Peyer's patch (tissue), 4 donors: ENCODE results near the gene ISL1. TPM values are rescaled to one million over a fixed set of nuclear protein-coding genes. Genes with fewer than 3 reads are reported as not detected.

ENCODE experiments used
- DNase-seq, 3 donors: peaks; one replicate each; pipeline ENCODE4 v3.0.0-alpha.2; 2017 to 2019
- H3K27ac ChIP-seq, 4 donors: fragments of 200-600 bp; sonication (generic); one replicate each; pipeline ENCODE4 v1.5.1; 2016 to 2019
- H3K27me3 ChIP-seq, 2 donors: fragments of 200-600 bp; sonication (generic); one replicate each; pipeline ENCODE4 v1.5.1; 2019
- H3K36me3 ChIP-seq, 3 donors: fragments of 200-600 bp; sonication (generic); one replicate each; pipeline ENCODE4 v1.5.1; 2016 to 2019
- H3K4me1 ChIP-seq, 4 donors: fragments of 200-600 bp; sonication (generic); one replicate each; pipeline ENCODE4 v1.5.1; 2016 to 2019
- H3K4me3 ChIP-seq, 4 donors: fragments of 200-600 bp; sonication (generic); 1 replicate in 3 of 4; 2 replicates in 1 of 4; pipeline ENCODE4 v1.5.1; 2016 to 2019; ENCODE audit warnings: mild to moderate bottlenecking in 1 of 4
- H3K9me3 ChIP-seq, 4 donors: fragments of 200-600 bp; sonication (generic); one replicate each; pipeline ENCODE4 v1.5.1; 2016 to 2019; ENCODE audit warnings: mild to moderate bottlenecking in 1 of 4
- CTCF ChIP-seq, 6 experiments: fragments of 450-650 bp in 4 of 6; fragments of 200-600 bp in 2 of 6; sonication (generic) in 1 of 6; IDR thresholded peaks; one replicate each; pipeline ENCODE4 v1.5.1; 2017 to 2019; ENCODE audit warnings: antibody characterized with exemption in 6 of 6, mild to moderate bottlenecking in 3 of 6, moderate library complexity in 1 of 6
- POLR2A ChIP-seq, 2 donors: fragments of 450-650 bp; IDR thresholded peaks; one replicate each; pipeline ENCODE4 v1.5.1; 2017; ENCODE audit warnings: antibody characterized with exemption in 2 of 2, mild to moderate bottlenecking in 2 of 2, moderate library complexity in 2 of 2
- total RNA-seq, 4 donors: library from RNA; depleted of rRNA; stranded (reverse); fragments of >200 nt; gene quantifications; one replicate each; pipeline ENCODE4 v1.1.0, GENCODE V29; 2016

Gene ISL1
- total RNA-seq, 4 donors from 2014 or later, result 0.53 to 2.3 (median 0.76) TPM; not detected in 1

- TF ChIP-seq POLR2A (IDR thresholded peaks at IDR 0.05) (no peak), CTCF (IDR thresholded peaks at IDR 0.05) (no peak)
- Histone ChIP-seq H3K27ac (no peak overlapping the region), H3K9me3 (no peaks in the 10 kb centered on the region), H3K4me3 (no peak overlapping the region), H3K27me3 (peaks cover 0 to 12% of the 10 kb centered on the region in 2 donors), H3K36me3 (no peaks in the 10 kb centered on the region), H3K4me1 (peaks cover 0 to 5% (median 0%) of the 10 kb centered on the region in 4 donors)
- DNase-seq, result no peak
These were observed 16.4 kb downstream of the ISL1 start for GRCh38 chr5:51399643-51400006.

GRCh38 chr5:51404255-51404654, 21.0 kb downstream of the ISL1 start:
- Histone ChIP-seq H3K27me3 (peaks cover 0 to 6% of the 10 kb centered on the region in 2 donors), H3K4me1 (peaks cover 0 to 4% (median 0%) of the 10 kb centered on the region in 4 donors), H3K36me3 (no peaks in the 10 kb centered on the region), H3K4me3 (no peak overlapping the region), H3K27ac (no peak overlapping the region), H3K9me3 (no peaks in the 10 kb centered on the region)
- TF ChIP-seq POLR2A (IDR thresholded peaks at IDR 0.05), result no peak
- TF ChIP-seq CTCF (IDR thresholded peaks at IDR 0.05), result no peak
- no peak for DNase-seq

- H3K27ac ChIP-seq, result no peak overlapping the region
- H3K27me3 ChIP-seq, result no peaks in the 10 kb centered on the region
- no peak overlapping the region for H3K4me3 ChIP-seq
- no peaks in the 10 kb centered on the region for H3K36me3 ChIP-seq
- H3K4me1 ChIP-seq, result no peaks in the 10 kb centered on the region
- no peak for DNase-seq
- no peaks in the 10 kb centered on the region for H3K9me3 ChIP-seq
- TF ChIP-seq CTCF (IDR thresholded peaks at IDR 0.05) (no peak), POLR2A (IDR thresholded peaks at IDR 0.05) (no peak)
These were observed 28.7 kb downstream of the ISL1 start for GRCh38 chr5:51411921-51412325.

GRCh38 chr5:51414516-51414915, 31.3 kb downstream of the ISL1 start:
- H3K9me3 ChIP-seq, result no peaks in the 10 kb centered on the region

GRCh38 chr5:51416149-51416548, 32.9 kb downstream of the ISL1 start:
- no peak for TF ChIP-seq POLR2A (IDR thresholded peaks at IDR 0.05)
- no peak for TF ChIP-seq CTCF (IDR thresholded peaks at IDR 0.05)
- no peaks in the 10 kb centered on the region for H3K36me3 ChIP-seq
- H3K4me3 ChIP-seq, result no peak overlapping the region
- no peak for DNase-seq
- no peak overlapping the region for H3K27ac ChIP-seq
- H3K9me3 ChIP-seq, result no peaks in the 10 kb centered on the region
- no peaks in the 10 kb centered on the region for H3K27me3 ChIP-seq
- H3K4me1 ChIP-seq, result no peaks in the 10 kb centered on the region

More at GRCh38 chr5:51414516-51414915, 31.3 kb downstream of the ISL1 start:
- TF ChIP-seq CTCF (IDR thresholded peaks at IDR 0.05), result no peak
- no peak for TF ChIP-seq POLR2A (IDR thresholded peaks at IDR 0.05)
- H3K4me1 ChIP-seq, result no peaks in the 10 kb centered on the region
- DNase-seq, result no peak
- no peak overlapping the region for H3K27ac ChIP-seq
- no peaks in the 10 kb centered on the region for H3K36me3 ChIP-seq
- no peaks in the 10 kb centered on the region for H3K27me3 ChIP-seq
- no peak overlapping the region for H3K4me3 ChIP-seq
